ENCODE results near the gene GSTM5.
"Not testable (repeated sequence)": the region's sequence is repeated elsewhere in the genome, so short reads cannot be mapped to it uniquely, and the experiment has no call there.

Gene GSTM5

DNA sequence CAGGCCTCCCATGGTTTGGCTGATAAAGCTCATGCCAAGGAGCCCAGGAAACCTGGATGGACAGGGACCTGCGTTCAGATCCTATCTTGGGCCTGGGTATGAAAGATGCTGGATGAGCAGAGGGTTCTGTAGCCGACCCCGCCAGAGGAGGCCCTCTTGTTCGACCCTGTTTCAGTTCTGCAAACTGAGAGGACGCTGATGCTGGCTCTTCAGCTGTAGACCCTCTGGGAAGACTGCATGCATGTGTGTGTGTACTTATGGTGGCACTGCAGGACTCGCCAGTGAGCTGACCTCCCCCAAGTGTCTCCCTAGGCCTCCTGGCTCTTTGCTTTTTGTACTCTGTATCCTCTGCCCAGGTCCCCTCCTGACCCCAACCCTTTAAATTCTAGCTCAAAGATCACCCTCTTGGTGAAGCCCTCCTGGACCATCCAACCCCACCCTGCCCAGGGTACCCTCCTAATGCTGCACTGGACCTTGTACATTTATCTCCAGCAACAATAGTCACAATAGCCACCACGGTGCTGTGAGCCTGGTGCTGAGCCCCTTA, 50.1 kb downstream of the GSTM5 start:
- DNase-seq (ENCODE audit: low spot score) = no peak

DNA sequence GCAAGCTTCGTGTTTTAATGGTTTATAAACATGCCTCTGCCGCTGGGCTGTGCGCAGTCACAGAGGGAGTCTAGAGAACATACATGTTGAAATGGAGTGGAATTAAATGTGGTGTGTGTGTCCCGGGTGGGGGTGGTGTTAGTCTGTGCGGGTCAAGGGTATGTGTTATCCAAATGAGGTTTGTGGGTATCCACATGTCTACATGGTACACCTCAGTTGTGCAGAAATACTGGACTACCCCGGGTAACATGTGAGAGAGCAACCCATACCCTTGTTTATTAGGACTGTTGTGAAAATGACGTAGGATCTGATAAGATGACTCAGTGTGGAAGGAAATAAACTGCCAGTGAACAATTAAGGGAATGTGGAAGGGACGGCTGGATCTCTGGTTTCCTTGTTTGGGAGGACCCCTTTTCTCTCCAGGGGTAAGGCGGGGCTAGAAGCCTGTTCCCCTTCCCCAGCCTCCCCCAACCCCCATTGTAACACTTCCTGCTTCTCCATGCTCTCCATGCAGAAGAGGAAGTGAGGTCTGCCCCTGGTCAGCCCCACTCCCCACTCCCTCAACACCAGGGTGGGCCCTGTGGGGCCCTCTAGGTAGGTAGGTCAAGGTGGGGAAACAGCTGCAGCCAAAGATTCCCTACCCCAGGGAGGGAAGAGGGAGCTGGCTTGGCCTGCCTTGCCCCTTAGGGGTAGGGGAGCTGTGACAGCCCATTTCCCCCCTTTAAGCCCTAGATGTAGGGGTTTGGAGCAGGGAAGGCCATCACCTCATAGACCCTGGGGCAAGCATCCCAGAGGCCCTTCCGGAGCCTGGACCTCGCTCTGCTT, 51.0 kb downstream of the GSTM5 start:
- peak; percentile 81 for DNase-seq (ENCODE audit: low spot score)

DNA sequence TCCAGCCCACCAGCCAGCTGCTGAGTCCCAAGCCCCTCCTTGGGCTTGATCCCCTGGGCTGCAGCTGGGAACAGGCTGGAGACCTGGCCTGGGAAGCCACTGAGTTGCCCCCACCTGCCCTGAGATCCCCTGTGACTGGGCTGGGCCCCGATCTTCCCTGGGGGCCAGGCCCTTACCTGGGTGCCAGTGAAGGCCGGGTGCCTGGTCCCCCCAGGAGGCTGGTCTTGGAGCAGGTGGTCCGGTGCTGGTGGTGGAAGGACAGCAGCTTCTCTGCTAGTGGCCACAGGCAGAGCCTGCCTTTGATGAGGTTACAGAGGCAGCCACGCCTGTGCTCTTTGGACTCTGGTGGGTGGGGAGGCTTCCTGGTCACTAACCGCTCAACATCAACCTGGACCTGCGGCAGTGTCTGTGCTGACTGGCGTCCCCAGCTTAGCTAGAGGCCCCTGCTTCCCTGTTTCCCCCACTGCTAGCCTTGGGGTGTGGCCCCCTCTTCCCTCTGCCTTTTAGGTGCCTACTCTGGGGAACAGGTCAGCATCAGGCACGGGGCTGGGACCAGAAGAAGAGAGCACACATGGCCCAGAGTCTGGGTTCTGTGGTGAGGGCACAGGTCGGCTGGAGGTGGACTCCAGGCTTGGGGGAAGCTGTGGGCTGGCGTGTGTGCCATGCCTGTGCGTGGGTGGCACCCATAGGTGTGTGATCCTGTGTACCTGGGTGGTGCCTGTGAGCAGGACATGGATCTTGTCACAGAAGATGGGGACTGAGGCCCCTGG, 51.8 kb downstream of the GSTM5 start, which contains the start of gene EPS8L3:
EPS8L3 (minus strand) TSS at position 278 of the 770 bp plus-strand sequence. CDS start 2,174 bp downstream, outside the sequence.
- no peak for DNase-seq (ENCODE audit: low spot score)

GRCh38 chr1:109764561-109765482, 52.8 kb downstream of the GSTM5 start:
- DNase-seq (ENCODE audit: low spot score) = no peak

- no peak for DNase-seq (ENCODE audit: low spot score)
Measured at GRCh38 chr1:109765483-109765815, 53.4 kb downstream of the GSTM5 start.

DNA sequence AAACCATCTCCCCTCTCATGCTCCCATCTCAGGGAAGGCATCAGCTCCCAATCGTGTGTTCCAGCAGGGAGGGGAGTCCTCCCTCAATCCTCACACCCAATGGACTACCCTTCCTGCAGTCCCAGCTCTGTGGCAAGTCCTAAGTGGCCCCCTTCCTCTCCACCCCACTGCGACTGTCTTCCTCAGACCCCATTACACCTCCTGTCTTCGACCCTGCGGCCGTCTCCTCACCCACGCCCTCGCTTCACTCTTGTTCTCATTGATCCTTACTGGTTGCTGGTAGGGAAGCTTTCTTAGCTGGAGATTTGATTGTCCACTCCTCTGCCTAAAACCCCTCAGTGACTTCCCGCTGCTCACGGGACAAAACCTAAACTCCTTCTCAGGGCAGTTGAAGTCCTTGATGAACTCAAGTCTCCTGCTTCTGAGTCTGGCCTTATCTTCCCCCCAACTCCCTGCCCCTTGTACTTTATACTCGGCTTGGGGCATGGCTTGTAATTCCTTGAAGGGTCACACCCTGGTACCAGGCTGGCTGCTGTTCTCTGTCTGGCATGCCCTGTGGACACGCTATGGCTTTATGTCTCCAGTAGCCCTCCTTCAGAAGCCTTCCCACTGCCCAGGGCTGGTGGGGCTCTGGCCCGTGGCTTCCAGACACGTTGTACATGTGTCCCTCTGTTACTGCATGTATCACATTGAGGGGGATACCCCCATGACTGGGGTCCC, 54.0 kb downstream of the GSTM5 start:
- DNase-seq (ENCODE audit: low spot score) = no peak

DNA sequence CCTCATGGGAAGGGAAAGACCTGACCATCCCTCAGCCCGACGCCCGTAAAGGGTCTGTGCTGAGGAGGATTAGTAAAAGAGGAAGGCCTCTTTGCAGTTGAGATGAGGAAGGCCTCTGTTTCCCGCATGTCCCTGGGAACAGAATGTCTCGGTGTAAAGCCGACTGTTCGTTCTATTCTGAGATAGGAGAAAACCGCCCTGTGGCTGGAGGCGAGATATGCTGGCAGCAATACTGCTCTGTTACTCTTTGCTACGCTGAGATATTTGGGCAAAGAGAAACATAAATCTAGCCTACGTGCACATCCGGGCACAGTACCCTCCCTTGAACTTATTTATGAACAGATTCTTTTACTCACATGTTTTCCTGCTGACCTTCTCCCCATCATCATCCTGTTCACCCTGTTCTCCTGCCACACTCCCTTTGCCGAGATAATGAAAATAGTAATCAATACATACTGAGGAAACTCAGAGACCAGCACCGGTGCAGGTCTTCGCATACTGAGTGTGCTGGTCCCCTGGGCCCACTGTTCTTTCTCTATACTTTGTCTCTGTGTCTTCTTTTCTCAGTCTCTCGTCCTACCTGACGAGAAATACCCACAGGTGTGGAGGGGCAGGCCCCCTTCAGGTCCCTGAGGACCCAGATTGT, 55.1 kb downstream of the GSTM5 start:
- not testable (repeated sequence) for DNase-seq (ENCODE audit: low spot score)

Measured in hepatic stellate cell (primary cell).